HL-60 (cell line): ENCODE results near the gene FHIT.

ENCODE experiments used
- CTCF ChIP-seq: IDR thresholded peaks from one replicate; pipeline ENCODE4 v1.5.1; 2011; ENCODE audit warnings: low read length, control low read depth, inconsistent platforms; ENCODE audit not compliant: insufficient read depth
- GABPA ChIP-seq: IDR thresholded peaks from 2 replicates; pipeline ENCODE4 v1.6.1; 2012; ENCODE audit warnings: low read depth
- POLR2AphosphoS5 ChIP-seq: IDR thresholded peaks from 2 replicates; pipeline ENCODE4 v1.6.1; 2012; ENCODE audit warnings: low read depth
- REST ChIP-seq: IDR thresholded peaks from 2 replicates; pipeline ENCODE4 v1.6.1; 2012; ENCODE audit warnings: low read depth; ENCODE audit not compliant: insufficient replicate concordance

- TF ChIP-seq CTCF (no peak), REST (no peak), POLR2AphosphoS5 (no peak), GABPA (no peak)
Observed at GRCh38 chr3:60215946-60216345, 1035.3 kb downstream of the FHIT start.
